Pancreas (tissue), 10 donors: ENCODE data around the gene CYTH4. TPM values are rescaled to one million over a fixed set of nuclear protein-coding genes. Genes with fewer than 3 reads are reported as not detected.

Source experiments
- ATAC-seq, 4 donors: fragments of 200-7000 bp; cut with Tn5 transposase; one replicate each; pipeline versions ENCODE4 v1.8.0 to v1.9.1; 2020; ENCODE audit warnings: mild to moderate bottlenecking in 4 of 4, moderate library complexity in 4 of 4
- DNase-seq, 6 donors: peaks; one replicate each; pipeline ENCODE4 v3.0.0-alpha.2; 2020
- FAIRE-seq: peaks from 2 replicates; lab custom pipeline; 2012; peaks lifted over from hg19 to GRCh38; lab: Jason Lieb, UNC
- H3K27ac ChIP-seq, 4 donors: fragments of 200-600 bp; sonication (generic); 1 replicate in 3 of 4; 2 replicates in 1 of 4; pipeline versions ENCODE4 v1.5.0 to v1.8.0; 2020
- H3K27me3 ChIP-seq, 4 donors: fragments of 200-600 bp; one replicate each; pipeline ENCODE4 v1.8.0; 2021
- H3K36me3 ChIP-seq, 3 donors: fragments of 200-600 bp; sonication (generic) in 1 of 3; one replicate each; pipeline versions ENCODE4 v1.5.0 to v1.8.0; 2020 to 2021
- H3K4me1 ChIP-seq, 3 donors: fragments of 200-600 bp; one replicate each; pipeline ENCODE4 v1.8.0; 2021
- H3K4me3 ChIP-seq, 4 donors: fragments of 200-600 bp; sonication (generic) in 2 of 4; one replicate each; pipeline versions ENCODE4 v1.5.0 to v1.8.0; 2020 to 2021
- H3K9me3 ChIP-seq, 4 donors: fragments of 200-600 bp; one replicate each; pipeline ENCODE4 v1.8.0; 2021
- CTCF ChIP-seq, 4 donors: fragments of 200-600 bp; sonication (generic) in 3 of 4; IDR thresholded peaks; one replicate each; pipeline versions ENCODE4 v1.5.0 to v1.8.0; 2021; ENCODE audit warnings: antibody characterized with exemption in 4 of 4
- WGBS, 2 donors: extraction: QIAGEN DNeasy Blood & Tissue Kit; methylation state at CpG; one replicate each; pipeline ENCODE4 v1.1.7; 2013; 5-methylcytosine and 5-hydroxymethylcytosine counted together
- intact Hi-C, 3 donors: fragments of 100-400 bp; cut with DNase I; formaldehyde crosslinking; loops; one replicate each; pipeline versions ENCODE4 v1.11.1 to v1.14.2; 2022
- polyA plus RNA-seq, 2 donors: library from polyadenylated mRNA; stranded (reverse); fragments of 200-250 nt; gene quantifications; one replicate each; pipeline ENCODE4 v1.2.3, GENCODE V29; 2013
- total RNA-seq, 6 donors: library from RNA; stranded (reverse); fragmentation: NEBNext Ultra II Directional in 4 of 6; extraction: Animal tissue kit (Norgen Biotek cat#: 25700) in 4 of 6; gene quantifications; one replicate each; pipeline versions ENCODE4 v1.2.1 to v1.2.4, GENCODE V29; 2021 to 2023
- donor health status: healthy with polysubstance abuse.
- donor health status: DM: no; HTN: no; CAD: no; lungs with moderate emphysema.
- donor health status: DM: no; HTN: no; CAD: no.
- donor health status: control.
- donor health status: control.
- donor health status: Bipolar disorder and iron deficiency.
- donor health status: DM: yes; HTN: yes; CAD: no.
- donor health status: DM: no; HTN: no; CAD: no.
- donor health status: DM: no; HTN: no; CAD: no.
- donor health status: DM: yes; HTN: yes; CAD: no.

CYTH4 gene
- total and polyA plus RNA-seq, 8 donors, result 0.79 to 12.0 (median 2.8) TPM

GRCh38 chr22:37345863-37346504 lies 63.7 kb downstream of the CYTH4 start:
- DNase-seq, result peak in 1 of 6 donors; percentile 26
- intact Hi-C loops, result no loop called here
- peak in 3 of 4 donors; percentile 22 to 55 (median 24) for ATAC-seq
- no peak overlapping the region for H3K27ac ChIP-seq
- WGBS, 2 donors, result 38 to 44% methylated on average over 13 of the region's 13 CpGs
- no peaks in the 10 kb centered on the region for H3K27me3 ChIP-seq
- no peak for TF ChIP-seq CTCF (IDR thresholded peaks at IDR 0.05)
- H3K4me1 ChIP-seq, result no peaks in the 10 kb centered on the region
- FAIRE-seq, result no peak
- no peaks in the 10 kb centered on the region for H3K9me3 ChIP-seq
- no peak overlapping the region for H3K4me3 ChIP-seq
- H3K36me3 ChIP-seq, result no peaks in the 10 kb centered on the region

- 67 to 77% methylated on average over 7 of the region's 7 CpGs for WGBS, 2 donors
- Histone ChIP-seq H3K27ac (no peak overlapping the region), H3K9me3 (no peaks in the 10 kb centered on the region), H3K36me3 (no peaks in the 10 kb centered on the region), H3K4me1 (no peaks in the 10 kb centered on the region), H3K27me3 (no peaks in the 10 kb centered on the region), H3K4me3 (no peak overlapping the region)
- TF ChIP-seq CTCF (IDR thresholded peaks at IDR 0.05), result no peak
- peak in 1 of 6 donors; percentile 8 for DNase-seq
- intact Hi-C loops, result no loop called here
- no peak for ATAC-seq
- no peak for FAIRE-seq
Measured at GRCh38 chr22:37346505-37346895, 64.2 kb downstream of the CYTH4 start.

- Histone ChIP-seq H3K27me3 (no peaks in the 10 kb centered on the region), H3K27ac (no peak overlapping the region), H3K4me1 (no peaks in the 10 kb centered on the region), H3K36me3 (no peaks in the 10 kb centered on the region), H3K4me3 (no peak overlapping the region), H3K9me3 (no peaks in the 10 kb centered on the region)
- DNase-seq (no peak), FAIRE-seq (no peak), ATAC-seq (no peak)
- intact Hi-C loops, result no loop called here
- 83% methylated on average over 16 to 19 of the region's 19 CpGs for WGBS, 2 donors
- no peak for TF ChIP-seq CTCF (IDR thresholded peaks at IDR 0.05)
Measured at GRCh38 chr22:37349043-37349814, 66.9 kb downstream of the CYTH4 start.

- DNase-seq (no peak), ATAC-seq (no peak), FAIRE-seq (no peak)
- 39 to 50% methylated on average over 2 to 3 of the region's 3 CpGs for WGBS, 2 donors
- Histone ChIP-seq H3K27ac (no peak overlapping the region), H3K4me3 (no peak overlapping the region), H3K4me1 (no peaks in the 10 kb centered on the region), H3K36me3 (no peaks in the 10 kb centered on the region), H3K27me3 (no peaks in the 10 kb centered on the region), H3K9me3 (no peaks in the 10 kb centered on the region)
- no peak for TF ChIP-seq CTCF (IDR thresholded peaks at IDR 0.05)
- intact Hi-C loops, result no loop called here
Measured at GRCh38 chr22:37351232-37351631, 68.9 kb downstream of the CYTH4 start.

- H3K9me3 ChIP-seq, result no peaks in the 10 kb centered on the region
- no peak for DNase-seq
- no peak for TF ChIP-seq CTCF (IDR thresholded peaks at IDR 0.05)
- 71 to 84% methylated on average over 7 of the region's 7 CpGs for WGBS, 2 donors
- intact Hi-C loops, result no loop called here
- H3K4me3 ChIP-seq, result no peak overlapping the region
- no peak for ATAC-seq
- H3K4me1 ChIP-seq, result no peaks in the 10 kb centered on the region
- H3K36me3 ChIP-seq, result no peaks in the 10 kb centered on the region
- no peak overlapping the region for H3K27ac ChIP-seq
- no peak for FAIRE-seq
- no peaks in the 10 kb centered on the region for H3K27me3 ChIP-seq
Measured at GRCh38 chr22:37352481-37352880, 70.2 kb downstream of the CYTH4 start.
